CD4-positive, alpha-beta T cell treated with Interleukin-12 subunit alpha and Interleukin-12 subunit beta, for 1 hour (primary cell): ENCODE results near the gene ZNF521.

ENCODE experiments used
- DNase-seq: peaks from one replicate; pipeline ENCODE4 v3.0.0-alpha.2; 2020

ZNF521 gene

DNA sequence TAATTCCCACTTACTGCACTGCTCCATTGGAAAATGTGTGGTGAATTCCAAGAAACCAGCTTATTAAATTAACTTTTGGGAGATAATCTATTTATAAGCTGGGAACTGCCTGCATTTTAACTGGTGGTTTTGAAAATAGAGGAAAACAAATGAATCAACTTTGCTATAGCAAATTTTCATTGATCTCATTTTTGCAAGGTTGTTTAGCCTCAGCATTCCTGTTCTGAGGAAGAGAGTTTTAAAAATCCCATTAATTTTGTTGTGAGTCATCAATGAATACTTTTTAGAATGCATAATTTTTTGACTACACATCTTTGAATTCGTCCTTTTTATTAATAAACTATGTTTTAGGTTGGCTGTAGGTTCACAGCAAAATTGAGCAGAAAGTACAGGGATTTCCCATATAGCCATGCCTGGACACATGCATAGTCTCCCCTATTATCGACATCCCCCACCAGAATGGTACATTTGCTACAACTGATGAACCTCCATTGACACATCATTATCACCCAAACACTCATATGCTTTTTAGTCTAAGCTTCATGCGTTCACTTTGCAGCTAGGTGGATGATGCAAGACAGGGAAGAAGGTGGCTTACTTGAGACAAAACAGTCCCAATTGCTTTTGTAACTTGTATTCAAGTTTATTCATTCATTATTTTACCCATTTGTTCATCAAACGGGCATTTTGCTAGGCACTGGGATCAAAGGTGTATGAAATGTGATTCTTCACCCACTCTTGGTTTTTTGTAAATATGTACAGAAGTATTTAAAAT lies 106.9 kb downstream of the ZNF521 start:
- no peak for DNase-seq

DNA sequence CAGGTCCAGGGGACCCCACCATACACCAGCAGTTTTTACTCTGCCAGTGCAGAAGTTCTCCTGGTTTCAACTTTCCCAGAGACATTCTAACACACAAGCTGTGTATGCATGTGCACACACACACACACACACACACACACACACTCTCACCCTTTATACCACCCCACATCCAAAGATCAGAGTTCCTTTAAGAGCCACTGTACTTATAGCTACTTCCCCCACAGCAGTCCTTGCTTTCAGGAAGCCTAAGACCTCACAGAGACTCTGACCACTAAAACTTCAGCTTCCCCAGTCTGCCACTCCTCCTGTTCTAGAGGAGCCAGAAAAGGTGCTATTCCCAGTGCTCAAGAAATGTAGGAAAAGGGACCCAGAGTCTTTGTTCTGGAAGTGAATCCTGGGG lies 107.8 kb downstream of the ZNF521 start:
- no peak for DNase-seq

DNA sequence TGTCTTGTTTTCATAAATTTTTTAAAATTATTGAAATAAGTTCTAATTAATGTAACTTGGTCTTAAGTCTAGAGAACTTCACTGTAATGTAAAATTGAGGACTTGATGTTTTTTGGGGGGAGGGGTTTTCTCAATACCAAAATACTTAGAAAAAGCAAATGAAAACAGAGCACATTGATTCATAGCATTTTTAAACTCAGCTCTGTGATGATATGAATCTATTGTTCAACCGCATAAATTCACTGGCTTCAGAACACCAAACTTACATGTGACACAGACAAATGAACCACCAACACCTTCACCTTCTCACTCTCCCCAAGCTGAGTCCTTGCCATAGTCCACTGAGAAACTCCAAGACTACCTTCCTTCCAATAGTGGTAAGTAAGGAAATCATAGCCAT lies 108.2 kb downstream of the ZNF521 start:
- DNase-seq: no peak

GRCh38 chr18:25243257-25243656 lies 108.7 kb downstream of the ZNF521 start:
- no peak for DNase-seq

DNA sequence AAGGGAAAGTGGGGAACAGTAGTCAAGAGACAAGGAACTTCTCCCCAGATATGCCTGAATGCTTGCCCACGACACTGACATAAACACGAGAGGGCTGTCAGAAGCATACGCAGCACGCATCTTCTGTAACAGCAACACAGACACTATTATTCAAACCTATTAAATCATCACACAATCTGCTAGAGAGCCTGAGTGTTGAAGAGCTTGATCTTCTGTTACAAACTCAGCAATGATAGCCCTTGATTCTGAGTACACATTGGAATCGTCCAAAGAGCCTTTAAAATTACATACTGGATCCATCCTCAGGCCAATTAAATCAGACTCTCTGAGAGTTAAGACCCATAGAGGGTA lies 111.6 kb downstream of the ZNF521 start:
- no peak for DNase-seq

GRCh38 chr18:25239581-25240419 lies 112.2 kb downstream of the ZNF521 start:
- DNase-seq: no peak

- no peak for DNase-seq
Measured at GRCh38 chr18:25239151-25239550, 112.8 kb downstream of the ZNF521 start.

DNA sequence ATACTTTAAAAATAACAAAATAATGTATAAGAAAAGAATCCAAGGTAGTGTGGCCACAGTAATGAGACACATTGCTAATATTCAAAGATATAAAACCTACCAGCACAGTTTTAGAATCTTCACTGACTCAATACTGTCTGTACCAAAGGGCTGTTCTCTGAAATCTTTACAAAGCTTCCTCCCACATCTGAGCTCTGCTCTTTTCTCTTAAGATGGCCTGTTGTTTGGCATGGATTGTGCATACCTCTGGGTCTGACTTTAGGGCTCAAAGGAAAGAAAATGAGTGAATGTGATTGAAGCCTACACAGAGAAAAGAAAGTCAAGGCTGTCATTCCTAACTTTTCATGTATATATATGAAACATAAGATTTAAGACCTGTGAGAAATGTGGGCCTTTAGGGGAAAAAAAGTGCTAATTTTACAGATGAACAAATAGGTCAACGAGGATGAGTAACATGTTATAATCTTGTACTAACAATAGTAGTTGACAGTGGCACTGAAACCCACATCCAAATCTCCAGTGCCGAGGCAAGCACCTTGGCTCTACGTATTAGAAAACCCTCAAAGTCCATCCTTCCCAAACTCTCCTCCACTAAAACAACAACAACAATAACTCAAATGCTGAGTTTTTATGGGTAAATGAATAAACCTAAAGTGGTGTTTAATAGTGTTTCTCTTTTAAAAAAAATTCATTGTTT lies 114.2 kb downstream of the ZNF521 start:
- no peak for DNase-seq

GRCh38 chr18:25236736-25237135 lies 115.2 kb downstream of the ZNF521 start:
- DNase-seq: no peak

GRCh38 chr18:25235401-25236042 lies 116.4 kb downstream of the ZNF521 start:
- no peak for DNase-seq

GRCh38 chr18:25234740-25235345 lies 117.1 kb downstream of the ZNF521 start:
- no peak for DNase-seq

- DNase-seq: no peak
Measured at GRCh38 chr18:25234322-25234639, 117.7 kb downstream of the ZNF521 start.

DNA sequence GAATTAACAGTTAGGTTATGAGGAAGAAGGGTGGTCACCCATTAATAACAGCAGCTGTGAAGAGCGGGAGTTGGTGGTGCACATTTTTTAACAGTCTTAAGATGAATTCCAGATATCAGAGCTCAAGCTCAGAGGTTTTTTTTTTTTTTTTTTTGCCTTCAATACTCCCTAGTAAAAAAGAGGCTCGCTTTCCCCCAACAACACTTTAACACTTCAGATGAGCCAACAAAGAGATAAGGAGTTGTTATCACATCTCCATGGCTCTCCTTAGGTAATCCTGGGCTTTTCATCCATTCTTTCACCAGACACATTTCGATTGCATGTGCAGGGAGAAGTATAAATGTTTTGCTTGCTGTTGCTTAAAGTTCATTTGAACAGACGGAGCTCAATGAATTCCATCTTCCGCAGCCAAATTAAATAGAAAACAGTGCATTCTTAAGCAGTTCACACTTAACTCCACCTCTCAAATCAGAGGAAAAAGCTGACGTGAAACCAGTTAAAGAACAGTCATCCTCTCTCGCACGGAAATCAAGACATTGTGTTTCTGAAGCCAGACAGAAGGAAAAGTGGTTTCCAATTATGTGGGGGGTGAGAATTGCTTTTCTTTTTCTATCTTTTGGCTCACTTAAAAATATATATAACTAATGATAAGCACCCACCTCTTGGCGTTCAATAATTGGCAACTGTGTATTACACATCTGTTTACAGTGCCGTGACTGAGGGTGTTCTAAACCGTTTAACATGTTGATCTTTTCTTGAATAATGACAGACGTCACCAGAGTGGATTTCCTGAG lies 118.2 kb downstream of the ZNF521 start:
- no peak for DNase-seq

DNA sequence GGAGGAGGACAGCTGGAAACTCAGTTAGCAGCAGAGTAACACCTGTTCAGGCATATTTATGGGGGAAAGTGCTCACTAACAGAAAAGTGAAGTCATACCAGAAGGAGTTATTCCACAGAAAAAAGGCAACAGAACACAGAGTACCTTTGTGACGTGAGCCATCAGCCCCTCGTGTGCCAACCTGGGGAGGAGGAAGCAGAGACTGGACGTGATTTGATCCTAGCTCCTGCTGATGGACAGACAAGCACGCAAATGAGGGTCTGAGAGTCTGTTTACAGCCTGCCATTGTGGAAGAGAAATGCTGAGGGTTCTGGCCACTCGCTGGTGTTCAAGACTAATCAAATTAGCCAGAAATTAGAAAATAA lies 120.7 kb downstream of the ZNF521 start:
- DNase-seq: no peak

- no peak for DNase-seq
Measured at GRCh38 chr18:25230658-25231326, 121.2 kb downstream of the ZNF521 start.

- no peak for DNase-seq
Measured at GRCh38 chr18:25229920-25230319, 122.0 kb downstream of the ZNF521 start.

DNA sequence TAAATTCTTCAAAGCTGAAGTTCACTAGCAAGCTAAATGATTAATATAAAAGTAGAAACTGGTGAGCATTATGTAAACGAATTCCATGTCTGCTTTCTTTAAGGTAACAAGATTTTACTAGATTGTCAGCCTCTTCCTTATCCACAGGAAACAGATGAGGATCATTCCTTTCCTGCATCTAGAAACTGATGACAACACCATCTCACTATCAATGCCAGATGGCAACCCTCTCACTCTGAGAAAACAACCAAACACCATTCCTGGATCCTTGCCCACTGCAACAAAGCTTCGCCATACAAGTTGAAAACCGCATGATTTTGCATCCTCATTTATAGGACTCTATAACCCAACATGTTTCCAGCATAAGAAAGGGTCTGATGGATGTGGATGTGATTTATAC lies 122.9 kb downstream of the ZNF521 start:
- DNase-seq: no peak

- DNase-seq: no peak
Measured at GRCh38 chr18:25228410-25228809, 123.6 kb downstream of the ZNF521 start.

DNA sequence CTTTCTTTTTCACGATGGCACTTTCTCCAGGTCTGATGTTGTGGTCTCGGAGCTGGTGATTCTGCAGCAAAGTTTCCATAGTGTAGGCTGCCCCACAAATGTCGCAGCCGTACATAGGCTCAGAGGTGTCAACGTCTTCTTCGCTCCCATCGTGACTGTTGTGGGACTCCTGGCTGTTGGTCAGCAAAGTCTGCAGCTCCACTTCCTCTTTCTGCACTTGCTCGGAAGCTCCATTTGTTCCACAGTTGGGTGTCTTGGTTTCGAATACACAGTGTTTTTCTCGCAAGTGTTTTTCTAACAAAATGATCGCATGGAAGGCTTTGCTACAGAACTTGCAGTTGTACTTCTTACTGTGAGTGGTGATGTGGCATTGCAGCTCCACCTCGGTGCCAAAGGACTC lies 126.8 kb downstream of the ZNF521 start:
- no peak for DNase-seq

DNA sequence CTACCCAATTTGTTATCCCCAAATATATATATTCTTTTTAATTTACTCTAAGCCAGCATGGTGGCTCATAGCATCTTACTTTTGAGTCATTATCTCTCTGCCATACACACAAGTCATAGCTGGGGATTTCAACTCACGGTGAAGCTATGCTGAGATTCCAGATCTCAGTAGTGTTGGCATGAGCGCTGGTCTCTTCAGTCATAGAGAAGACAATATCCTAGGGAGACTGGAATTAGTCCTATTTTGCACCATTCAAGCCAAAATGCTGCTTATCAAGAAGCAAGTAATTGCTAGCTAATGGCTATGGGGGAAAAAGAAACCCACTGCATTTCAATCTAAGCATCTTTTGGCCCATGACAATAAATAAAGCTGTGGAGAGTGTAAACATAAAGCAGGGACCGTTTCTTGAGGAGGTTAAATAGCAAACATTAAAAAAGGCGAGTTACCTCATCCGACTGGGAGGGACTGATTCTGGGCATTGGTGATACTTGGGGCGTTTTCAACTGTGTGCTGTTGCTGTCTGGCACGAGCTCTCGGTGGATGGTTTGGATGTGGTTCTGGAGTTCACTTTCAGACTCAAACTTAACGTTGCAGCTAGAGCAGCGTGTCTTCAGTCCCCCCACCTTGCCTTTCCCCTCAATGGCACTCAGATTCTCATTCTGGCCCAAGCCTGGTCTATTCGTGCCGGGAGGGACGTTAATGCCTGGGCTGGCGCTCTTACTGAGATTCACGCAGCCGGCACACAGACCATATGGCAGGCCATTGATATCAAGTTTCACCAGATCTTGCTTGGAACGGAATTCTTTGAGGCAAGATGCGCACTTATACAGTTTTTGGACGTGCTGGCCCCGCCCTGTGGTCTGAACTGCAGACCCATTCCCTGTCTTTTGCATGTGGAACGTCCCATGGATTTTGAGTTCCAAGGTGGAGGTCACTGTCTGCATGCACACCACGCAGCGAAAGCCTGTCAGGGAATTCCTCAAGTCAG lies 127.8 kb downstream of the ZNF521 start:
- no peak for DNase-seq
